SK-N-SH (cell line): Measurements from ENCODE around the gene NPRL2. TPM values are rescaled to one million over a fixed set of nuclear protein-coding genes. Genes with fewer than 3 reads are reported as not detected.
A peak's percentile ranks its signal among the peaks of the same experiment; 100 is the strongest.

Experiments
- CTCF ChIA-PET: fragments of 300-600, 350-600 bp; formaldehyde crosslinking; extraction: SDS; loops from one replicate; lab custom pipeline; 2021; lab: Yijun Ruan, JAX
- POLR2A ChIA-PET: fragments of 350-600 bp; sonication (Branson Sonifier 250); formaldehyde crosslinking; extraction: SDS; loops from one replicate; lab custom pipeline; 2020; ENCODE audit warnings: antibody characterized with exemption, inconsistent platforms; lab: Yijun Ruan, JAX
- DNase-seq: peaks from one replicate; pipeline ENCODE4 v3.0.0; 2012
- H2AFZ ChIP-seq: fragments of 200-600 bp; sonication (generic); 2 replicates; pipeline ENCODE4 v1.8.1; 2016; ENCODE audit warnings: antibody characterized with exemption, mild to moderate bottlenecking, low read depth
- H3F3A ChIP-seq: fragments of 200-600 bp; sonication (generic); replicated peaks from 2 replicates; pipeline ENCODE3; 2016; ENCODE audit warnings: antibody characterized with exemption, mild to moderate bottlenecking; ENCODE audit not compliant: insufficient read depth
- H3K27ac ChIP-seq, 2 experiments: fragments of 200-500 bp in 1 of 2; fragments of 200-600 bp in 1 of 2; sonication (Bioruptor generic) in 1 of 2; sonication (generic), shearing (Covaris generic) in 1 of 2; 2 replicates each; pipeline versions ENCODE4 v1.5.1 to v1.6.1; 2014 to 2016; ENCODE audit warnings: low read depth in 2 of 2, inconsistent platforms in 1 of 2, low read length in 1 of 2, mild to moderate bottlenecking in 1 of 2, mixed read lengths in 1 of 2
- H3K27me3 ChIP-seq: fragments of 200-600 bp; sonication (generic), shearing (Covaris generic); 2 replicates; pipeline ENCODE4 v1.6.1; 2016; ENCODE audit warnings: mixed run types; ENCODE audit not compliant: insufficient read depth
- H3K36me3 ChIP-seq, 2 experiments: fragments of 200-500 bp in 1 of 2; fragments of 200-600 bp in 1 of 2; sonication (Bioruptor generic) in 1 of 2; sonication (generic) in 1 of 2; replicated peaks in 1 of 2; 2 replicates each; pipeline versions ENCODE3 to v1.5.1; 2014 to 2016; ENCODE audit warnings: low read length in 1 of 2, mild to moderate bottlenecking in 1 of 2; ENCODE audit not compliant: insufficient read depth in 2 of 2, control insufficient read depth in 1 of 2
- H3K4me1 ChIP-seq, 2 experiments: fragments of 200-500 bp in 1 of 2; fragments of 200-600 bp in 1 of 2; sonication (Bioruptor generic) in 1 of 2; sonication (generic), shearing (Covaris generic) in 1 of 2; 2 replicates each; pipeline versions ENCODE4 v1.5.1 to v1.6.1; 2014 to 2016; ENCODE audit warnings: low read depth in 1 of 2, low read length in 1 of 2, mixed run types in 1 of 2; ENCODE audit not compliant: insufficient read depth in 2 of 2, control insufficient read depth in 1 of 2
- H3K4me2 ChIP-seq: fragments of 200-600 bp; sonication (generic), shearing (Covaris generic); 2 replicates; pipeline ENCODE4 v1.6.1; 2017; ENCODE audit warnings: mixed run types
- H3K4me3 ChIP-seq, 2 experiments: fragments of 200-500 bp in 1 of 2; fragments of 200-600 bp in 1 of 2; sonication (Bioruptor generic) in 1 of 2; sonication (generic), shearing (Covaris generic) in 1 of 2; 2 replicates each; pipeline versions ENCODE4 v1.5.1 to v1.8.1; 2014 to 2016; ENCODE audit warnings: low read depth in 2 of 2, inconsistent platforms in 1 of 2, low read length in 1 of 2, mild to moderate bottlenecking in 1 of 2, mixed read lengths in 1 of 2, moderate library complexity in 1 of 2
- H3K79me2 ChIP-seq: fragments of 200-600 bp; sonication (generic); 2 replicates; pipeline ENCODE4 v1.8.1; 2017; ENCODE audit warnings: mild to moderate bottlenecking; ENCODE audit not compliant: insufficient read depth
- H3K9ac ChIP-seq: fragments of 200-600 bp; sonication (generic); 2 replicates; pipeline ENCODE4 v1.6.1; 2017; ENCODE audit warnings: mixed run types
- H3K9me2 ChIP-seq: fragments of 200-600 bp; sonication (generic); 2 replicates; pipeline ENCODE4 v1.6.1; 2017; ENCODE audit warnings: mixed run types
- H3K9me3 ChIP-seq: fragments of 200-600 bp; sonication (generic); 2 replicates; pipeline ENCODE4 v1.6.1; 2017; ENCODE audit warnings: mixed run types, mild to moderate bottlenecking, moderate library complexity
- H4K20me1 ChIP-seq: fragments of 200-600 bp; sonication (generic); 2 replicates; pipeline ENCODE4 v1.6.1; 2017; ENCODE audit warnings: mild to moderate bottlenecking, mixed run types; ENCODE audit not compliant: insufficient read depth
- CHD2 ChIP-seq: fragments of 150-350 bp; IDR thresholded peaks from 2 replicates; pipeline ENCODE4 v1.6.1; 2018; ENCODE audit warnings: low read length; ENCODE audit not compliant: partially characterized antibody
- ELF1 ChIP-seq: IDR thresholded peaks from 2 replicates; pipeline ENCODE4 v1.4.0; 2012
- EZH2phosphoT487 ChIP-seq: fragments of 200-600 bp; sonication (generic); IDR thresholded peaks from 2 replicates; pipeline ENCODE4 v1.6.1; 2017; ENCODE audit warnings: low read depth, mixed run types, mild to moderate bottlenecking, antibody characterized with exemption, moderate library complexity, borderline replicate concordance
- GABPA ChIP-seq: IDR thresholded peaks from 2 replicates; pipeline ENCODE4 v1.4.0; 2012; ENCODE audit warnings: low read depth, mild to moderate bottlenecking
- MEF2A ChIP-seq: IDR thresholded peaks from 2 replicates; pipeline ENCODE4 v1.4.0; 2012; ENCODE audit warnings: low read depth, borderline replicate concordance
- NFIC ChIP-seq: IDR thresholded peaks from 2 replicates; pipeline ENCODE4 v1.4.0; 2012; ENCODE audit warnings: borderline replicate concordance
- NRF1 ChIP-seq: IDR thresholded peaks from 2 replicates; pipeline ENCODE4 v1.6.1; 2012; ENCODE audit warnings: low read depth, mild to moderate bottlenecking, low read length
- RCOR1 ChIP-seq: fragments of 150-350 bp; IDR thresholded peaks from 2 replicates; pipeline ENCODE4 v1.6.1; 2017; ENCODE audit warnings: antibody characterized with exemption, low read length
- SMC3 ChIP-seq: IDR thresholded peaks from 2 replicates; pipeline ENCODE4 v1.6.1; 2012; ENCODE audit warnings: low read depth, low read length, improper control_type of control experiment
- TEAD4 ChIP-seq: IDR thresholded peaks from 2 replicates; pipeline ENCODE4 v1.4.0; 2012; ENCODE audit warnings: mild to moderate bottlenecking, borderline replicate concordance; ENCODE audit not compliant: insufficient read depth
- WGBS: methylation state at CpG from one replicate; pipeline ENCODE4 v1.1.6; 2017; ENCODE audit warnings: low lambda C conversion rate; 5-methylcytosine and 5-hydroxymethylcytosine counted together
- polyA plus RNA-seq, 3 experiments: library from polyadenylated mRNA; depleted of rRNA; stranded (reverse); fragments of >200 nt; gene quantifications; 2 replicates each; pipeline ENCODE4 v1.2.3, GENCODE V29; 2012
- TF ChIP-seq, protein P1 (sequence below): IDR thresholded peaks from 2 replicates; pipeline ENCODE4; 2012
- TF ChIP-seq, protein P2 (sequence below): IDR thresholded peaks from 2 replicates; pipeline ENCODE4 v1.4.0; 2012; ENCODE audit warnings: low read depth, borderline replicate concordance
- TF ChIP-seq, protein P3 (sequence below): IDR thresholded peaks from 2 replicates; pipeline ENCODE4 v1.4.0; 2012; ENCODE audit warnings: low read depth
- TF ChIP-seq, protein P4 (sequence below): fragments of 150-350 bp; IDR thresholded peaks from 2 replicates; pipeline ENCODE4 v1.6.1; 2017; ENCODE audit warnings: antibody characterized with exemption, low read length, low read depth, borderline replicate concordance

Gene NPRL2
- polyA plus RNA-seq, 1 of the 3 experiments (the other 2 are of a cell fraction) = 43.6 TPM

- Histone ChIP-seq H3K4me3 (peak overlapping the region; percentile 76 to 94), H3K27ac (peak overlapping the region; percentile 83 to 98; a peak in 3 of 4 replicates), H3K36me3 (peaks cover 6 to 39% of the 10 kb centered on the region in 2 experiments), H3F3A (peaks cover 11% of the 10 kb centered on the region), H3K4me1 (peaks cover 11 to 53% of the 10 kb centered on the region in 2 experiments; a peak in 1 of 4 replicates), H3K9ac (peak overlapping the region; percentile 74), H3K9me3 (no peaks in the 10 kb centered on the region), H3K79me2 (peaks cover 56% of the 10 kb centered on the region), H2AFZ (peak overlapping the region; percentile 82), H3K4me2 (peak overlapping the region; percentile 98), H3K27me3 (no peaks in the 10 kb centered on the region), H3K9me2 (no peaks in the 10 kb centered on the region), H4K20me1 (peaks cover 24% of the 10 kb centered on the region)
- TF ChIP-seq MEF2A = no peak
- TF ChIP-seq, protein P1, sequence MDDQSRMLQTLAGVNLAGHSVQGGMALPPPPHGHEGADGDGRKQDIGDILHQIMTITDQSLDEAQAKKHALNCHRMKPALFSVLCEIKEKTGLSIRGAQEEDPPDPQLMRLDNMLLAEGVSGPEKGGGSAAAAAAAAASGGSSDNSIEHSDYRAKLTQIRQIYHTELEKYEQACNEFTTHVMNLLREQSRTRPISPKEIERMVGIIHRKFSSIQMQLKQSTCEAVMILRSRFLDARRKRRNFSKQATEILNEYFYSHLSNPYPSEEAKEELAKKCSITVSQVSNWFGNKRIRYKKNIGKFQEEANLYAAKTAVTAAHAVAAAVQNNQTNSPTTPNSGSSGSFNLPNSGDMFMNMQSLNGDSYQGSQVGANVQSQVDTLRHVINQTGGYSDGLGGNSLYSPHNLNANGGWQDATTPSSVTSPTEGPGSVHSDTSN = no peak
- TF ChIP-seq, protein P2, sequence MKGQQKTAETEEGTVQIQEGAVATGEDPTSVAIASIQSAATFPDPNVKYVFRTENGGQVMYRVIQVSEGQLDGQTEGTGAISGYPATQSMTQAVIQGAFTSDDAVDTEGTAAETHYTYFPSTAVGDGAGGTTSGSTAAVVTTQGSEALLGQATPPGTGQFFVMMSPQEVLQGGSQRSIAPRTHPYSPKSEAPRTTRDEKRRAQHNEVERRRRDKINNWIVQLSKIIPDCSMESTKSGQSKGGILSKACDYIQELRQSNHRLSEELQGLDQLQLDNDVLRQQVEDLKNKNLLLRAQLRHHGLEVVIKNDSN = no peak
- no peak for TF ChIP-seq CHD2
- no peak for TF ChIP-seq SMC3
- no peak for TF ChIP-seq GABPA
- TF ChIP-seq, protein P3, sequence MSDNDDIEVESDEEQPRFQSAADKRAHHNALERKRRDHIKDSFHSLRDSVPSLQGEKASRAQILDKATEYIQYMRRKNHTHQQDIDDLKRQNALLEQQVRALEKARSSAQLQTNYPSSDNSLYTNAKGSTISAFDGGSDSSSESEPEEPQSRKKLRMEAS = no peak
- TF ChIP-seq ELF1 = no peak
- TF ChIP-seq TEAD4 = no peak
- TF ChIP-seq RCOR1 = no peak
- no peak for TF ChIP-seq EZH2phosphoT487
- TF ChIP-seq NFIC = no peak
- TF ChIP-seq, protein P4, sequence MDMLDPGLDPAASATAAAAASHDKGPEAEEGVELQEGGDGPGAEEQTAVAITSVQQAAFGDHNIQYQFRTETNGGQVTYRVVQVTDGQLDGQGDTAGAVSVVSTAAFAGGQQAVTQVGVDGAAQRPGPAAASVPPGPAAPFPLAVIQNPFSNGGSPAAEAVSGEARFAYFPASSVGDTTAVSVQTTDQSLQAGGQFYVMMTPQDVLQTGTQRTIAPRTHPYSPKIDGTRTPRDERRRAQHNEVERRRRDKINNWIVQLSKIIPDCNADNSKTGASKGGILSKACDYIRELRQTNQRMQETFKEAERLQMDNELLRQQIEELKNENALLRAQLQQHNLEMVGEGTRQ = no peak
- no peak for TF ChIP-seq NRF1
- no peak for DNase-seq
- 19% methylated on average over 7 of the region's 7 CpGs for WGBS
- CTCF ChIA-PET = interaction anchor here (1.1 to 6.0 kb wide), 10 partner anchors 9 to 265 kb away, joined by 3 to 45 read pairs (median 28); partner anchors contain the start of gene RASSF1
- POLR2A ChIA-PET = interaction anchor here (0.9 to 3.6 kb wide), 19 partner anchors 9 to 262 kb away, joined by 3 to 31 read pairs (median 7); partner anchors contain the start of genes CISH, HEMK1, TMEM115 and TUSC2
Measured at GRCh38 chr3:50350213-50350526, 405 bp downstream of the NPRL2 start.
